ENCODE measurements around the gene DUSP23. TPM values are rescaled to one million over a fixed set of nuclear protein-coding genes. Genes with fewer than 3 reads are reported as not detected.

The DUSP23 gene
- total RNA-seq, 4 donors from 2014 or later = 97.3 to 183 (median 99.9) TPM

DNA sequence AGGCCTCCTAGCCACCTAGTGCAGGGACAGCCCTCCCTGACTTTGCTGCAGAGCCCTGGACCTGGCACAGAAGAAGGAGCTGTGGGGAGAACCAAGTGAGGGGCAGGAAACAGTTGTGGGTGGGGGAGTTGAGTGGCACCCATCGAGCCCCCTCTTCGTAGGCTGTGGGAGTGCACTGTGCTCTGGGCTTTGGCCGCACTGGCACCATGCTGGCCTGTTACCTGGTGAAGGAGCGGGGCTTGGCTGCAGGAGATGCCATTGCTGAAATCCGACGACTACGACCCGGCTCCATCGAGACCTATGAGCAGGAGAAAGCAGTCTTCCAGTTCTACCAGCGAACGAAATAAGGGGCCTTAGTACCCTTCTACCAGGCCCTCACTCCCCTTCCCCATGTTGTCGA is 1.2 kb downstream of the DUSP23 start:
- intact Hi-C loops (cut with DNase I) = loop anchor here (5.0 kb wide), 2 partner anchors 105 to 250 kb away; partner anchors contain the start of gene PIGM
- Histone ChIP-seq H3K9me3 (no peaks in the 10 kb centered on the region), H3K4me3 (replicated peaks in 1 of 3) (peak overlapping the region in 1 of 3 donors; percentile 93), H3K27ac (no peak overlapping the region), H3K27me3 (no peaks in the 10 kb centered on the region), H3K4me1 (peaks cover 4 to 8% of the 10 kb centered on the region in 2 donors), H3K36me3 (no peaks in the 10 kb centered on the region)
- DNase-seq = no peak
- WGBS, 2 donors = 89 to 91% methylated on average over 4 to 12 of the region's 12 CpGs
- TF ChIP-seq POLR2A (IDR thresholded peaks at IDR 0.05) (no peak), CTCF (IDR thresholded peaks at IDR 0.05) (no peak)

GRCh38 chr1:159783724-159784123 is 3.0 kb downstream of the DUSP23 start:
- no peak for DNase-seq
- TF ChIP-seq POLR2A (IDR thresholded peaks at IDR 0.05) (no peak), CTCF (IDR thresholded peaks at IDR 0.05) (no peak)
- H3K36me3 ChIP-seq = no peaks in the 10 kb centered on the region
- WGBS, 2 donors = 83 to 92% methylated on average over 1 of the region's 1 CpG
- peaks cover 4 to 8% of the 10 kb centered on the region in 2 donors for H3K4me1 ChIP-seq
- no peaks in the 10 kb centered on the region for H3K9me3 ChIP-seq
- intact Hi-C loops (cut with DNase I) = loop anchor here (5.0 kb wide), 2 partner anchors 104 to 249 kb away; partner anchors contain the start of gene PIGM
- no peaks in the 10 kb centered on the region for H3K27me3 ChIP-seq
- no peak overlapping the region for H3K27ac ChIP-seq
- H3K4me3 ChIP-seq (replicated peaks in 1 of 3) = no peak overlapping the region

DNA sequence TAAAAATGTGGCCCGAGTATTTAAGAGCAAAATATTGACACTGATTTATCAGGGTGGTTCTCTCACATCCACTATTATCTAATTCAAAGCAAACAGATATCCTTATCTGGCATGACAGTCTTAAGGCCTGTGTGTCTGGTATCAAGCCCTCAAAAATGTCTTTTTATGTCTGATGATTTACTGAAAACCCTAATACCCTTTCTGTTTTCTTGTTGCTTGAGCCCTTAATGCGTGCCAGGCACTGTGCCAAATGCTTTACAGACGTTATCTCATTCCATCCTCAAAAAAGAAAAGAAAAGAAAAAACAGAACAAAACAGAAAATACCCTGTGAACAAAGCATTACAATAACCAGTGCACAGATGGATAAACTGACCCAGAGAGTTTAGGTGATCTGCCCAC is 5.7 kb downstream of the DUSP23 start:
- Histone ChIP-seq H3K27me3 (no peaks in the 10 kb centered on the region), H3K4me3 (replicated peaks in 1 of 3) (no peak overlapping the region), H3K27ac (no peak overlapping the region), H3K9me3 (no peaks in the 10 kb centered on the region), H3K36me3 (no peaks in the 10 kb centered on the region), H3K4me1 (peaks cover 4 to 8% of the 10 kb centered on the region in 2 donors)
- 56 to 62% methylated on average over 3 of the region's 3 CpGs for WGBS, 2 donors
- TF ChIP-seq CTCF (IDR thresholded peaks at IDR 0.05) (no peak), POLR2A (IDR thresholded peaks at IDR 0.05) (no peak)
- intact Hi-C loops (cut with DNase I) = no loop called here
- DNase-seq = no peak

GRCh38 chr1:159786966-159787365 is 6.2 kb downstream of the DUSP23 start:
- 50 to 63% methylated on average over 3 of the region's 3 CpGs for WGBS, 2 donors
- H3K36me3 ChIP-seq = no peaks in the 10 kb centered on the region
- H3K9me3 ChIP-seq = no peaks in the 10 kb centered on the region
- intact Hi-C loops (cut with DNase I) = no loop called here
- peaks cover 0 to 3% of the 10 kb centered on the region in 2 donors for H3K4me1 ChIP-seq
- no peak for TF ChIP-seq POLR2A (IDR thresholded peaks at IDR 0.05)
- no peak for TF ChIP-seq CTCF (IDR thresholded peaks at IDR 0.05)
- no peak for DNase-seq
- H3K27ac ChIP-seq = no peak overlapping the region
- no peaks in the 10 kb centered on the region for H3K27me3 ChIP-seq
- no peak overlapping the region for H3K4me3 ChIP-seq (replicated peaks in 1 of 3)

- peak in 1 of 2 donors; percentile 14 for DNase-seq
- intact Hi-C loops (cut with DNase I) = loop anchor here (10.0 kb wide), 1 partner anchor 224 kb away; no protein-coding TSS in a partner anchor
- Histone ChIP-seq H3K36me3 (no peaks in the 10 kb centered on the region), H3K27ac (no peak overlapping the region), H3K4me1 (no peaks in the 10 kb centered on the region), H3K4me3 (replicated peaks in 1 of 3) (no peak overlapping the region), H3K9me3 (no peaks in the 10 kb centered on the region), H3K27me3 (no peaks in the 10 kb centered on the region)
- 5 to 10% methylated on average over 2 of the region's 2 CpGs for WGBS, 2 donors
- no peak for TF ChIP-seq POLR2A (IDR thresholded peaks at IDR 0.05)
- TF ChIP-seq CTCF (IDR thresholded peaks at IDR 0.05) = peak in 5 of 6 experiments; percentile 26 to 50 (median 39)
Observed at GRCh38 chr1:159790237-159790917, 9.6 kb downstream of the DUSP23 start.

Measured in thyroid gland (tissue), 4 donors.